HG03558 (cell line): ENCODE measurements around the gene ZSCAN9.

Experiments used
- ATAC-seq: cut with Tn5 transposase; IDR thresholded peaks from one replicate; pipeline ENCODE4 v1.9.1; 2021; ENCODE audit warnings: moderate number of reproducible peaks; ENCODE audit not compliant: unreplicated experiment; ENCODE audit errors: extremely low read depth

The ZSCAN9 gene

DNA sequence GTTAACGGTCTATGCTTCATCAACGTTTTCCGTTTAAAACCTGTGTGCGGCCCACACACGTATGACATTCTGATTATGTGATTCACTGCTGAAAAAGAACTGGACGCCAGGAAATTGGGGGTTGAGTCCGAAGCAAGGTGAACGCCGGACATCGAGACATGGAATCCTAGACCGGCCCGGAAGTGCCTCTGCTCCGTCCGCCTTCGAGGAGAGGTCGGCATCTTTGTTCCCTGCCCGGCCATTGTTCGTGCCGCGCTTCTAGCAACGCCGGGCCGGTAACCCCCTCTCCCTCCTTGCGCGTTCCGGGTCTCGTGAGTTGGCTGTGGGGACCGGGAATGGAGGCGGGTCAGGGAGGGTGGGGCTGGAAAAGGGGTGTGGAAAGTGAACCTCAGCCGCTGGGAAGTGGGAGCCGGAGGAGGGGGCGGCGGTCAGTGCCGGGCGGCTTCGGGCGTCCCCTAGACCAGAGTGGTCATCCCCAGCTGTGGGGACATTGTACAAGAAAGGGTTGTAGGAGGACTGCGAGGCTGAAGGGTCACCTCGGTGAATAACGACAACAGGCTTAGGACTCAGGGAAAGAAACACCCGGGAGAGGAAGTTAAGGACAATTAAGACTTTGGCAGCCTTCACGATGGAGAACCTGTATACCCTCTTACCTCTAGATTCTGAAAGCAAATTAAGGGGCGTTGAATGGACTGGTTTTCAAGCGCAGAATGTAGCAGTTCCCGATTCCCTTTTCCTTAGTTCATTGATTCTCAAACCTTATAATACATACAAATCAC lies at the start of gene ZSCAN9:
ZSCAN9 (plus strand) TSS at position 220 of the 779 bp plus-strand sequence. CDS start 1,810 bp downstream, outside the sequence.
- ATAC-seq, result peak; percentile 68

DNA sequence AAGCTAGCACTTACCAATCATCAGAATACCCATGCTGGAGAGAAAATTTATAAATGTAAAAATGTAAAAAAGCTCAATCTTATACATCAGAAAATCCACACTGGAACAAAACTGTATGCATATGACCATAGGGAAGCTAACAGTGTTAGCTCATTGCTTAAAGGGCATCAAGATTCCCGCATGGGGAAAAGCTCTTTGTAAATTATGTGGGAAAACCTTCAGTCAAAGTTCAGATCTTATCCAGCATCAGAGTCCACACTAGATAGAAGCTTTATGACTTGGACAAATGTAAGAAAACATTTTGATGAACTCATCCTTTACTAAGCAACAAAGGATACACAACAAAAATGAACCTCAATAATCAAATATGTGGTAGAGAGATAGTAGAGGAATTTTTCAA lies 48.7 kb upstream of the ZSCAN9 start:
- ATAC-seq, result no peak

DNA sequence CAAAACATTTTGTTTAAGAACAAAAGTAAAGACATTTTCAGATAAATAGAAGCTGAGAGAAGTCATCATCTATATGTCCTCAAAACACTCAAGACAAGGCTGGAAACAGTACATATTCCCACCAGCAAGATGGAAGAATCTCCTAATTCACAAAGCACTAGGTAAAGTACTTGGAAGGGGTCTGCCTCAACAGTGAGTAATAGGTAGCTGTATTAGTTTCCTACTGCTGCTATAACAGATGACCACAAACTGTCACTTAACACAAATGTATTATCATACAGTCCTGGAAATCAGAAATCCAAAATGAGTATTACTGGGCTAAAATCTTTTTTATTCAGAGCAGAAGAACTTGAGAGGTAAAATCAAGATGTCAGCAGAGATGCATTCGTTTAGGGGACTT lies 42.8 kb upstream of the ZSCAN9 start:
- ATAC-seq, result no peak

DNA sequence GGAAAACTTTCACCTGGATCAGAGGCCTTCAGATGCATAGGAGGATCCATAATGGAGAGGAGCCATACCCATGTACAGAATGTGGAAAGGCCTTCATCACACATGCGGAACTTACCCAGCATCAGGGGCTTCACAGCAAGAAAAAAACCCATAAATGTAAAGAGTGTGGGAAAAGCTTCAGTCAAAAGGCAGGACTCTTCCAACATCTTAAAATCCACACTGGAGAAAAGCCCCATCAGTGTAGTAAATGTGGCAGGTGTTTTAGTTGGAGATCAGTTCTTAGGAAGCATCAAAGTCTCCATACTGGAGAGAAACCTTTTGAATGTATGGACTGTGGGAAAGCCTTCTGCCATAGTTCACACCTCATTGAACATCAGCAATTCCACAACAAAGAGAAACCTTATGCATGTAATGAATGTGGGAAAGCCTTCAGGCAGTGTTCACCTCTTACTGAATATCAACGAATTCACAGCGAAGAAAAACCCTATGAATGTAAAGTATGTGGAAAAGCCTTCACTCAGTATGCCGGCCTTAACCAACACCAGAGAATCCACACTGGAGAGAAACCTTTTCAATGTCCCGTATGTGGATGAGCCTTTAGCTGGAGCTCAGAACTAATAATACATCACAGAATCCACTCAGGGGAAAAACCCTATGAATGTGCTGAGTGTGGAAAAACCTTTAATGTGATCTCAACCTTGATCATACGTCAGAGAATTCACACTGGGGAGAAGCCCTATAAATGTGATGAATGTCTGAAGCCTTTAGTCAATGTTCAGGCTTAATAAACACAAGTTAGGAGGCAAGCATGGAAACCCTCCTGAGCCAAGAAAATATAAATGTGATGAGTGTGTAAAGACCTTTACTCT lies 36.7 kb upstream of the ZSCAN9 start:
- ATAC-seq, result no peak

DNA sequence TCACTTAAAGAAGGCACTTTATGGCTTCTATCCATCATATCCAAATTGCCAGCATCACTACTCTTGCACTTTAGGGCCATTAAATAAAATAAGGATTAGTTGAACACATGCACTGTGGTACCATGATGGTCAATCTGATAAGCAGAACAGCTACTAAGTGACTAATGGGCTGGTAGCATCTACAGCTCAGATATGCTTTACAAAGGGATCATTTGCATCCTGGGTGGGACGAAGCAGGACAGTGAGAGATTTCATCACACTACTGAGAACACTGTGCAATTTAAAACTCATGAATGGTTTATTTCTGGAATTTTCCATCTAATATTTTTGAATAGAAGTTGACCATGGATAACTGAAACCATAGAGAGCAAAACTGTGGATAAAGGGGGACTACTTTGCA lies 25.1 kb upstream of the ZSCAN9 start:
- no peak for ATAC-seq

DNA sequence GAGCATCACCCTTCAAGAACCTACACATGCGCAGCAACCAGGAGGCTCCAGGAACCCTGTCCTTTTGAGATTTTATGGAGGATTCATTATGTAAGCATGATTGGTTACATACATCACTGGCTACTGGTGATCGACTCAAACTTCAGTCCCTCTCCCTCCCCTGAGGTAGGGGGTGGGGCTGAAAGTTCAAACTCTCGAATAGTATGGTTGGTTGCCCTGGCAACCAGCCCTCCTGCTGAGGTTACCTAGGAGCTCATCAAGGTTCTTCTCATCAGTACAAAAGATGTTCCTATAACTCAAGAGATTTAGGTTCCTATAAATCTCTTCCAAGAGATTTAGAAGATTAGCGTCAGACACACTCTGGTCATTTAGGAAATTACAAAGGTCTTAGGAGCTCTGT lies 21.9 kb upstream of the ZSCAN9 start:
- no peak for ATAC-seq

DNA sequence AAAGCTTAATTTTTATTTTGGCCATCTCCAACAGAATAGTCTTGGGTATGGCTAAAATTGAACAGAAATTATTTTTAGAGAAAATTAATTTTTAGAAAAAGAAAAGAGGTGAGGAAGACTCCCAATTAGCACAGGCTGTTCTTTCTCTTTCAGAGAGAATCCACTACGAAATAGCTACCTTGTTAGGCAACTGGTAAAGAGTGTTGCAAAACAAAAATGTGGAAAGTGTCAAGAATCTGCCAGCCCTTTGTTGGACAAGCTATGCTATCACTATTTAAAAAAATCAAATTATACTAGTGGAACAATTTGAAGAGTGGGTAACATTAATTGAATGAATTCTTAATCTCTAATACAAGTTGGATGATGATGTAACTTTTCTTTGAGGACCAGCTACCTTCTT lies 19.2 kb upstream of the ZSCAN9 start:
- ATAC-seq, result no peak

DNA sequence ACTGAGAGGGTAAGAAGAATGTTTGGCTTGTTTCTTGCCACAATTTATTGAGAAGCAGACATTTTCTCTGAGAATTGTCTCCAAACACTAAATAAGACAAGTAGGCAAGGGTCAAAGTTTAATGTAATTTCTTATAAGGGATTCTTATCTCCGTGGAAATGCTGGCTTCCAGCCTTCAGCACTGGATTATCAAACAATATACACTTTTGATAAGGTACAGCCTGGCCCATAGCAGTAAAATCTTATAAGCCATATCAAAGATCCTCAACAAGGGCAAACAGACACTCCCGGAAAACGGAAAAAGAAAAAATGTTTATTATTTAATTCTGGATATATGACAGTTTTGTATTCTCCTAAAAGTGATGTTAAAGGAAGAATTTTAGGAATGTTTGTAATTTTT lies 18.5 kb upstream of the ZSCAN9 start:
- ATAC-seq, result no peak

DNA sequence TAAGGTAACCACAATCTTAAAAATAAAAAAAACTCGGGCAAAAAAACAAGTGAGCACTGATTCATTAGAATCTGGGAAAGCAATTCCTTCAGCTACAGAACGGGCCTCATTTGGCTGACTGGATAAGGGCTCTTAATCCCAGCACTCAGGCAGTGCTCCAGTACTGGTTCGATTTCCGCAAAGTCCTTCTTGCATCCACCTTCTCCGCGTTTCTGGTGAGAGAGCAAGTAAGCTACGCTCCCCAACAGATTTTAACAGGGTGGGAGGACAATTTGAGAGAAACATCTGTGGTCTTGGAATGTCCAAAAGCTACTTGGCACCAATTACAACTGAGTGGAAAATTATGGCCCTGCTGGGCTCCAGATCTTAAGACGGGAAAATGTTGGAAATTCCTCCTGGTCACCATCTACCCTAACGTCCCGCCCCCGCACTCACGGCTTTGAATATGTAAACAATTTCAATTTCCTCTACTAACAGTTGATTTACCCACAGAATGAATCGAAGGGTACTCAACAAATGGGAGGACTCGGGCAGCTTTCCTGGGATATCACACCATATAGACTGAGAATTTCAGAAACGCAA lies 18.1 kb upstream of the ZSCAN9 start:
- no peak for ATAC-seq

DNA sequence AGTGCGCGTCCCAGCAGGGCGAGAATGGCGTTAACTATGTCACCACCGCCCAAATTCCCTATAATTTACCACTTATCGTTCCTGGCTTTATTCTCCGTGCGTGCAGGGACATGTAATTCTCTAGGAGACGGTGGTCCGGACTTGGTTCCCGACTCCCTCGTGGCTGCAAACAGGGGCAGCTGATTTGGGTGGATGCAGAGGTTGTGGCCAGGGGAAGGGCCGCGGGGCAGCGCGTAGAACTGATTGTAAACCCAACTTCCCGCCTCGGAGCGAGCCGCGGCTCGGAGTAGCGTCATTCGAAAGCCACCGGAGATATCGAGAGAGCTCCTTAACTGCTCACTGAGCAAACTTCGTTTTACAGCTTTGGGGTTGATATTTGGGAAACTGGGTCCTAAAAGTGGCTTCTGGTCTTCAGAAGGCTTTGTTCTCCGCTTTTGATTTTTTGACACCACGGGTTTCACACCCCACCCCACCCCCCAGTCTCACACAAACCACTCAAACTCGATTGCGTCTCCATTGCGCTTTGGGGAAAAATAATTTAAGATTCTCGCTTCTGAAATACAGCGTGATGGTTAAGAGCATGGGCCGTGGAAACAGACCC lies 17.5 kb upstream of the ZSCAN9 start:
- ATAC-seq, result no peak

DNA sequence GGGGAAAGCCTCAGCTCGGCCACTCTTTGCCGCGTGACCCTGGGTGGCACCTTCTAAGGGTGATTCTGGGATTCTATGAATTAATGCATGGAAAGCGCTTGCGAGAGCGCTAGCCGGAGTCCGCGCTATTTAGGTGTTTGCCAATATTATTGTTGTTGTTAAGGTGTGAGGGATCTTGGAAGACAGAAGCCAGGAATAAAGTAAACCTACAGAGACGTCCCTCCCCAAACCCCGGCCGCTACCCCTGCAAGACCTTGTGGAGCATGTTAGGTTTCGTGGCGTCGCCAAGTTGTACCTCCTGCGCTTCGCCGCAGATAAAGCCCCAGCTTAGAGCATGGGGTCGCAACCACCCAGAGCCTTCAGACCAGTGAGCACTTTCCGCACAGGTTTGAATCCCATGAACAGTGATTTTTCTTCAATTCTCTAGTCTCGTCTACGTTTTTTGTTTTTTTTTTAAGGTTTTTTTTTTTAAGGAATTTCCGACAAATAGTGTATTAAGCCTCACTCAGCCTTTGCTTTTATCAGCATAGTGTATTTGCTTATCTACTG lies 16.9 kb upstream of the ZSCAN9 start:
- ATAC-seq, result no peak

DNA sequence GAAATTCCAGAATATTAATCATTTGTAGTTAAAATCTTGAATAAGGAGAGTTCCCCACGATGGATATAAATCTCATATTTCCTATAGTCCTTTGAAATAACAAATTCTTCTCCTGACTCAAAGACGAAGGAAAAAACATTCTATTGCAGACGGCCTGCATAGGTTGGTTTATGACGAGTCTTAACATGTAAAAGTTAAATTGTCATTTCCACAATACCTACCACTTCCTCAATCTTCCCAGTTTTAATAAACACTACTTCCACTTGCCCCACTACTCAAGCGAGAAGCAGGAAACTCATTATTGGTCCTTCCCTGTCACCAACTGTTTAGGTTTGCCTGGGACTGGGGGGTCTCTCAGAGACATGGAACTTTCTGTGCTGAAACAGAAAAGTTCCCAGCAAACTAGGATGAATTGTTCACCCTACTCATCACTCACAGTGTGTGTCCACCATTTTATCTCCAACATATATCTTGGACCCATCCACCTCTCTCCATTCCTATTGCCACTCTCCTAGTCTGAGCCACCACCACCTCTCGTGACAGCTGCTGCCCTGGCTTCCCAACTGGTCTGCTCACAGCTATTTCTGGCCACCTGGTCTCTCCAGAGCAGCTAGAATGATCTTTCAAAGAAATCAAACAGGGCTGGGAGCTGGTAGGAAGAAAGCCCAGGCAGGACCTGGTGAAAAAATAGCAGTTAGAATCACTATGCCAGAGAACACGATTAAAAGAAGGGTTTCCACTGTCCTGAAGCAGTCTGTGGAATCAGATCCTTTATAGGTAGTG lies 15.1 kb upstream of the ZSCAN9 start:
- no peak for ATAC-seq

DNA sequence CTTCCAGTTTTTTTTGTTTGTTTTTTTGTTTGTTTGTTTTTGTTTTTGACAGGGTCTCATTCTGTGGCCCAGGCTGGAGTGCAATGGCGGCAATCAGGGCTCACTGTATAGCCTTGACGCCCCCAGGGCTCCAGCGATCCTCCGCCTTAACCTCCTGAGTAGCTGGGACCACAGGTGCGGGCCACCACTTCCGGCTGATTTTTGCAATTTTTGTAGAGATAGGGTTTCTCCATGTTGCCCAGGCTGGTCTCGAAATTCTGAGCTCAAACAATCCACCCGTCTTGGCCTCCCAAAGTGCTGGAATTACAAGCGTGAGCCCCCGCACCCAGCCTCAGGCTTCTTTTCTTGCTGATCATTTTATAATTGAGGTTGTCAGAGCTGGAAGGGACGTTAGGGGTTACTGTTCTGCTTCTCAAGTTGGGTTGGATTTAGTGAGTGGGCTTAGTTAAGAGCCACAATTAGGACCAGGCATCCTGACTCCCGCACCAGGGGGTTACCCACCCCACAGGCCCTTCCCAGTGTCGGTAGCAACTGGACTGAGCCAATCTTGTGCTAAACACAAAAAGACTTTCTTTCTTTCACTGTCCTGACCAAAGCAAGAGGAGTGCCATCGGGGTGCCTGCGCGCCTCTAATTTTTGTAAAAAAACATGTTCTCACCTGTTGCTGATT lies 13.1 kb upstream of the ZSCAN9 start:
- no peak for ATAC-seq

DNA sequence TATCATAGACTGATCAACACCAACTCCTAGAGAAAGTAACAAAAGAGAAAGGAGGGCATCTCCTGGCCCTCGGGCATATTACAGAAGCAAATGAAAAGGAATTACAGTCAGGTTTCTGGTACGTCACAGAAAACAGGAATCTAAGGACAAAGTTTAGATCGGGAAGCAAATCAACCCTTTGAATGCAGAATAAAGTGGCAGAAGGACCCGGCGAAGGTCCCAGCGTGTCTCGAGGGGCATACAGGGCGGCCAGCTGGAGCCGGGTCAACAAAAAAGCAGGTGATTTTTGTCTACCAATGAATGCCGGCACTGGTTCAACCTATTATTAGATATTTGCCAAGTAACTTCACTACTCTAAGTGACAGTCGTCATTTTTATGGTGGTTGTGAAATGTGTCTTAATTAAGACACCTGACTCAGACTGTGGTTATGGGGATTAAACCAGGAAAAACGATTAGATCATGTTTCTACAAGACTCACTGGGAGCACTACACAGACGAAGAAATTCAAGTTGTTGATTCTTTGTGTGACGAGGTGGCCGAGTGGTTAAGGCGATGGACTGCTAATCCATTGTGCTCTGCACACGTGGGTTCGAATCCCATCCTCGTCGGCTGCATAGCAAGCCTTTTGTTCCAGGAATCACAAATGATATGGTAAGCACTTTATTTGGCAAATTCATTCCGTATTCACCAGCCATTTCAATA lies 12.4 kb upstream of the ZSCAN9 start:
- no peak for ATAC-seq

DNA sequence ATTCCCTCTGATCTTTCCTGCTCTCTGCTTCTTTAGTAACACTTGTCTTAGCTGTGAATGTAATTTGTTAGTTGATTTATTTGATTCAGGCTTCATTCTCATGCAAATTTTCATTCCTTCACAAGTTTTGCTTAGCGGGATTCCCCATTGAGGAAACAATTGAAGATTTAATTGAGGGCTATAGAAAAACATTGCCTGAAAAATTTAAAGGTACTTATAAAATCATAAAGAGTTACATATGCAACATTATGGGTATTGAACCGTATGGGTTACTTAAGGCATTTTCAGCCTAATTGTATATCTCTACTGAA lies 11.9 kb upstream of the ZSCAN9 start:
- ATAC-seq, result no peak

DNA sequence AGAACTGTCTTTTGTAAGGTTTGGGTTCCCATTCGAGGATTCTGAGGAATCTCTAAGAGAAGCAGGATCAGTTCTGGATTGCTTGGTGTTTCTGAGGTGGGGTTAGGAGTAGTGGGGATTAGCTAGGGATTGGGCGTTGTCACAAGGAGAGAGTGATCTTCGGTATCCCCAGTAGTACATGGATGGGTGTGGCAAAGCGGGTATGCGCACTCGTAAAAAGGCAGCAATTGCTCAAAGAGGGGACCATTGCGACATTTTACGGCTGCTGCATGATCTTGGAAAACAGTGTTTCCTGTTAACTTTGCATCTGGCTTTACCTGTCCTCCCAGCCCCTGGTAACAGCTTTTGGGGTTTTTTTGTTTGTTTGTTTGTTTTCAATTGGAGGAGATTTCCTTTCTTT lies 9.7 kb upstream of the ZSCAN9 start:
- ATAC-seq, result no peak

DNA sequence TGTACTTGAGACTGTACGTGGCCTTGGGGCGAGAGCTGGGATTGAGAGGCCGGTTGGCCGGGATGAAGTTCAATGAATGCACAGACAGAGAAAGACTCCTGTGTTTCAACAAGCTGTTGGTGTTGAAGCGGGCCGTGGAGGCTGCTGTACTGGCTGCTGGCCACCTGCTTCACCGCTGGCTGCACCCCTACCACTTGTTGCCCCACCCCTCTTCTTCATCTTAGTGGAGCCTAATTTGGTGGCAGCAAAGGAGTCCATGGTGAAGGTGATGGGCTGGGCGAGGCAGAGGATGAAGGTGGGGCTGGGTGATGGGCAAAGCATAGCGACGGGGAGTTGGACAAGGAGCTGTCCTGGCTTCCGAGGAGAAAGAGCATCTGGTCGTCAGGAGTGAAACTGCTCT lies 7.2 kb upstream of the ZSCAN9 start:
- ATAC-seq, result no peak

DNA sequence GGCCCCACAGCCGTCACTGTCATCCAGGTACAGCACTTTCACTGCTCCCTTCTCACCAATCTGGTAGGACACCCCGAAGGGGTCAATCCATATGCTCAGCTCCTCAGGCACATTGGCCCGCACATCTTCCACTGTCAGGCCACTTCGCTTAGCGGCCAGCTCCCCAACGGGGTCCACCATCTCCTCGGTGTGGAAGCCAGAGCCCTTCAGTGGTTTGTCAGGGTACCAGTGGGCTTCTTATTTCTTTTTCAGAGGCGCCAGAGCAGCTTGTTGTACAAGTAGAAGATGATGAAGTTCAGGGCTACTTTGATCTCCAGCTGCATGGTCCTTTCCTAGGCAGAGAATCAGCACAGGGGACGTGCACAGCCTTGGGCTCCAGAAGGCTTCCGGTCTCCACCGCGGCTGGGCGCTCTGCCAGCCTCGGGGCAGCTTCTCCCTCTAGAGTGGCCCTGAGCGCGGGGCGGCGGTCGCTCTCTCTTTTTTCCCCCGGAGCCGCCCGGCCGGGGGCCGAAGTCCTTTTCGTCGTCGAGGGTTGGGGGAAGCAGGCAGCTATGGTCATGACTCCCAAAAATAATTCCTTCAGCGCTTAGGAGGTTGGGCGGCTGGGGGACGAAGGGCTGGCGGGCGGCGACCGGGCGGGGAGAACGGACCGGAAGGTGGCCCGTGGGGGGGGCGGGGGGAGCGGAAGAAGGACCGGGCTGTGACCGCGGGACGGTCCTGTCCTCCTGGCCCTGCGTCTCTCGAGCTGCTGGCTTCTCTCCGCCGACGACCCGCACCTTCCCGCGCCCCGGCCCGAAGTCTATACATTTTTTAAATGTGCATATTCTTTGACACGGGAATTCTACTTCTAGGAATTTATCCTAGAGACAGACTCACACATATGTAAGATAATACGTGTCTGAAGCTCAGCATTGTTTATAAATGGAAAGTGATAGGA lies 6.5 kb upstream of the ZSCAN9 start:
- no peak for ATAC-seq
